ENCODE results near the gene CGRRF1. TPM values are rescaled to one million over a fixed set of nuclear protein-coding genes. Genes with fewer than 3 reads are reported as not detected.

The CGRRF1 gene
- total RNA-seq, 2 experiments from 2014 or later: 34.5 to 42.8 TPM

- no peak for TF ChIP-seq CTCF (IDR thresholded peaks at IDR 0.05)
- ATAC-seq (ENCODE audit: poor library complexity): no peak
- no peak overlapping the region for H3K4me3 ChIP-seq (ENCODE audit: low read length)
- CTCF ChIA-PET: no interaction called here
- Mint-ChIP-seq H3K36me3 (ENCODE audit: low read depth) (no peaks in the 10 kb centered on the region), H3K27me3 (peaks cover 5% of the 10 kb centered on the region), H3K4me3 (no peak overlapping the region), H3K27ac (no peak overlapping the region), H3K9me3 (no peaks in the 10 kb centered on the region), H3K4me1 (ENCODE audit: low read depth) (no peaks in the 10 kb centered on the region)
- intact Hi-C loops (cut with DNase I, micrococcal nuclease): no loop called here
- DNase-seq: no peak
- no peaks in the 10 kb centered on the region for H3K9me3 ChIP-seq (ENCODE audit: control insufficient read depth in 1 of 2, insufficient read depth in 1 of 2, low read length in 2 of 2)
- H3K27me3 ChIP-seq (ENCODE audit: control insufficient read depth in 1 of 2, insufficient read depth in 2 of 2, low read length in 2 of 2): no peaks in the 10 kb centered on the region
- H3K36me3 ChIP-seq (ENCODE audit: insufficient read depth, low read length): no peaks in the 10 kb centered on the region
- no peak overlapping the region for H3K27ac ChIP-seq (ENCODE audit: low read depth in 1 of 2, low read length in 2 of 2)
- H3K4me1 ChIP-seq (ENCODE audit: insufficient read depth, low read length): no peaks in the 10 kb centered on the region
- POLR2A ChIA-PET: no interaction called here
Measured at GRCh38 chr14:54547583-54547982, 37.9 kb downstream of the CGRRF1 start.

- Mint-ChIP-seq H3K9me3 (no peaks in the 10 kb centered on the region), H3K27ac (no peak overlapping the region), H3K4me3 (no peak overlapping the region), H3K36me3 (ENCODE audit: low read depth) (no peaks in the 10 kb centered on the region), H3K27me3 (peaks cover 5% of the 10 kb centered on the region), H3K4me1 (ENCODE audit: low read depth) (no peaks in the 10 kb centered on the region)
- Histone ChIP-seq H3K4me1 (ENCODE audit: insufficient read depth, low read length) (no peaks in the 10 kb centered on the region), H3K4me3 (ENCODE audit: low read length) (no peak overlapping the region), H3K27ac (ENCODE audit: low read depth in 1 of 2, low read length in 2 of 2) (no peak overlapping the region), H3K9me3 (ENCODE audit: control insufficient read depth in 1 of 2, insufficient read depth in 1 of 2, low read length in 2 of 2) (no peaks in the 10 kb centered on the region), H3K27me3 (ENCODE audit: control insufficient read depth in 1 of 2, insufficient read depth in 2 of 2, low read length in 2 of 2) (no peaks in the 10 kb centered on the region), H3K36me3 (ENCODE audit: insufficient read depth, low read length) (no peaks in the 10 kb centered on the region)
- DNase-seq (no peak), ATAC-seq (ENCODE audit: poor library complexity) (no peak)
- ChIA-PET POLR2A (no interaction called here), CTCF (no interaction called here)
- intact Hi-C loops (cut with DNase I, micrococcal nuclease): no loop called here
- no peak for TF ChIP-seq CTCF (IDR thresholded peaks at IDR 0.05)
Measured at GRCh38 chr14:54548491-54548890, 38.8 kb downstream of the CGRRF1 start.

GRCh38 chr14:54549862-54550261 lies 40.2 kb downstream of the CGRRF1 start:
- ATAC-seq (ENCODE audit: poor library complexity) (no peak), DNase-seq (no peak)
- no peak for TF ChIP-seq CTCF (IDR thresholded peaks at IDR 0.05)
- Mint-ChIP-seq H3K36me3 (ENCODE audit: low read depth) (no peaks in the 10 kb centered on the region), H3K27me3 (peaks cover 5% of the 10 kb centered on the region), H3K9me3 (no peaks in the 10 kb centered on the region), H3K27ac (no peak overlapping the region), H3K4me3 (no peak overlapping the region), H3K4me1 (ENCODE audit: low read depth) (no peaks in the 10 kb centered on the region)
- Histone ChIP-seq H3K36me3 (ENCODE audit: insufficient read depth, low read length) (no peaks in the 10 kb centered on the region), H3K4me1 (ENCODE audit: insufficient read depth, low read length) (no peaks in the 10 kb centered on the region), H3K4me3 (ENCODE audit: low read length) (no peak overlapping the region), H3K27me3 (ENCODE audit: control insufficient read depth in 1 of 2, insufficient read depth in 2 of 2, low read length in 2 of 2) (no peaks in the 10 kb centered on the region), H3K27ac (ENCODE audit: low read depth in 1 of 2, low read length in 2 of 2) (no peak overlapping the region), H3K9me3 (ENCODE audit: control insufficient read depth in 1 of 2, insufficient read depth in 1 of 2, low read length in 2 of 2) (no peaks in the 10 kb centered on the region)
- ChIA-PET POLR2A (no interaction called here), CTCF (interaction anchor here (0.6 kb wide), 1 partner anchor 280 kb away, joined by 4 read pairs; no protein-coding TSS in a partner anchor)
- intact Hi-C loops (cut with DNase I, micrococcal nuclease): no loop called here

All from CD4-positive, alpha-beta T cell (primary cell).